Stimulated activated CD4-positive, alpha-beta T cell treated with anti-CD3 and anti-CD28 coated beads, Interleukin-4, amount 100 ng/mL, for 24 hours (primary cell): ENCODE data around the gene ADGRE3.
"Not testable (repeated sequence)": the region's sequence is repeated elsewhere in the genome, so short reads cannot be mapped to it uniquely, and the experiment has no call there.

Experiments used
- DNase-seq: peaks from one replicate; pipeline ENCODE4 v3.0.0-alpha.2; 2020

Gene ADGRE3

DNA sequence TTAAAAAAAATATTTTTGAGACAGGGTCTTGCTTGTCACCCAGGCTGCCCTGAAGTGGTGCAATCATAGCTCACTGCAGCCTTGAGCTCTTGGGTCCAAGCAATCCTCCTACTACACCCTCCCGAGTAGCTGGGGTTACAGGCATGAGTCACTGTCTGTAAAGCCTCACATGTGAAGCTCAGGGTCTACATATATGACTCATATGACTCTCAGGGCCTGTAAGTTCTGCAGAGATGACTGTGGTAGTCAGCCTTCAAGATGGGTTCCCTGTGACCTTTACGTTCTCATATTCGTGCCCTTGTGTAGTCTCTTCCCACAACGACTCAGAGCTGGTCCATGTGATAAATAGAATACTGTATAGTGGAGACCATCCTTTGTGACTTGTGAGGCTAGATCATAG is 85.2 kb downstream of the ADGRE3 start:
- DNase-seq = peak; percentile 46

DNA sequence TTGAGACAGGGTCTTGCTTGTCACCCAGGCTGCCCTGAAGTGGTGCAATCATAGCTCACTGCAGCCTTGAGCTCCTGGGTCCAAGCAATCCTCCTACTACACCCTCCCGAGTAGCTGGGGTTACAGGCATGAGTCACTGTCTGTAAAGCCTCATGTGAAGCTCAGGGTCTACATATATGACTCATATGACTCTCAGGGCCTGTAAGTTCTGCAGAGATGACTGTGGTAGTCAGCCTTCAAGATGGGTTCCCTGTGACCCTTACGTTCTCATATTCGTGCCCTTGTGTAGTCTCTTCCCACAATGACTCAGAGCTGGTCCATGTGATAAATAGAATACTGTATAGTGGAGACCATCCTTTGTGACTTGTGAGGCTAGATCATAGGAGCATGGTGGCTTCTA is 89.5 kb downstream of the ADGRE3 start:
- peak; percentile 71 for DNase-seq

DNA sequence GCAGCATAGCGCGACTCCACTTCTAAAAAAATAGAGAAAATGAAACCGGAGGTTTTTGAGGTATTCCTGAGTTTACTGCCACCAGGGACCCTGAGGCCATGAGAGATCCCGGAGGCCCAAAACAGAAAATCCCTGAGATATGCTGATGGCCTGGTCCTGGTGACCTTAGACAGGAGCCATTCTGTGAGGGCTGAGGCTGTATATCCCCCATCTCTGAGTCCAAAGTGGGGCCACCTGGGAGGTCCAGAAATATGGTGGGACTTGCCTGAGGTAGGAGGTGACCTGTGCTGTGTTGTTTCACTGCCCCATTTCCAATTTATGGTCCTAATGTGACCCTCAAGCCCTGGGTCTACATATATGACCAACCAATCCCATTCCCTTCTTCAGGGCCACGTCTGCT is 90.3 kb downstream of the ADGRE3 start:
- DNase-seq = not testable (repeated sequence)

DNA sequence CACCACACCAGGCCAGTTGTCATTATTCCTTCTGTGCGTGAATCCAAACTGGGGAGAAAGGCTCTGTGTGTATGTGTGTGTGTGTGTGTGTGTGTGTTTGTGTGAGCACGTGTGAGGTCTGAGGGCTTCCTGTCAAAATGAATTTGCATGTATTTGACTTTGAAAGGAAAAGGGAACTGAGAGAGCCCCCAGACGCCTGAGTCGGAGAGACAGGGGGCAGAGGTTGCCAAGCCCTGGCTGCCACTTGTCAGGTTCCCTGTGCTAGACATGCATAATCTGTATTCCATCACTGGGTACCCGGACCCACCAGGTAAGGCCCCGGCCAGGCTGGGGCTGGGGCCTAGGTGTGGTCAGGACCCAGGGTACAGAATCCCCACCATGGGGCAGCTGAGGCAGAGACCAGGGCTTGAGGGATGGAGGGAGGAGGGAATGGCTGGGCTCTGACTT is 91.7 kb downstream of the ADGRE3 start, which contains the start of gene CLEC17A:
Gene CLEC17A (plus strand): TSS at position 191 of the 447 bp plus-strand sequence. CDS start 77 bp downstream, at position 268.
- no peak for DNase-seq

DNA sequence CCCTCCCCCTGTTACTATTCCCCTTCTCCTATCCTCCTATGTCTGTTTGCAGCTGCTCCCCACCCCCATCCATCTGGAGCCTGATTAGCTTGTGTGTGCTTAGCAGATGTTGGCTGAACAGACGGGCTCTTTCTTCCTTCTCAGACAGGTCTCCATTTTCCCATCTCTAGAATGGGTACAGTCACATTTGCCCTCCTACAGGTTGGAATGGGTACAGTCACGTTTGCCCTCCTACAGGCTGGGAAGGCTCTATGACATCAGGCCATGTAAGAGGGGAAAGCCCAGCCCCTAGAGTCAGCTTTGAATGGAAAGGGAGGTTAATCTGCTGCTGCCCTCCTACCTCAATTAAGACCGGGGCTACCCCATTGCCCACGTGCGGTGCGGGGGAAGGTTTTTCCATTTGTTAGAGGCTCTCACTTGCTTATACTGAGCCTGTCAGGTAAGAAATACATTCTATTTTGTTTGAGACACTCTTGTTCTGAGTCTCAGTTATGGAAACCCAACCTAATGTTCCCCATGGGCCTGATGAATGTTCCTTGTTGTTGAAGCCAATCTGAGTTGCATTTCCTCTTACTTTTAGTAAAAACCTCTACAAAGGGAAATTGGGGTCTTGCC is 93.9 kb downstream of the ADGRE3 start:
- peak; percentile 83 for DNase-seq

DNA sequence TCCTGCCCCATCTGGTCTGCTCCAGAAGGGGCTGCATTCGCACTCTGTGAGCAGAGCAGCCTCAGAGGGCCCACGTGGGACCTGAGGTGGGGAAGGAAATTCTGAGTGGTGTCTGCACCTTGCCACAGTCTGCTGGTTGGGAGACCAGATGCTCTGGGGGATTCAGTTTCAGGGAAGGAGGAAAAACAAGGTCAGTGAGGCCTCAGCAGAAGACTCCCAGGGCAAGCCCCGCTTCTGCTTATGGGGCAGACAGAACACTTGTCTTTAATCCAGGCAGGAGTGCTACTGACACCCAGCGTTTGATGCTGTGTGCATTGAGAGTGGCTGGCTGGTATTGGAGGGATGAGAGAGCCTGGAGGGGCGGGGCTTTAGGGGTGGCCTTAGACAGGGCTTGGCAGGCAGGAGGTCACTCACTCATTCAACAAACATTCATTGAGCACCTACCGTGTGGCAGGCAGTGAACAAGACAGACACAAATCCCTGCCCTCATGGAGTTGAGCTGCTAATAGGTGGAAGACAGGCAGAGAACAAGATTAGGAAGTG is 96.7 kb downstream of the ADGRE3 start:
- DNase-seq = peak; percentile 11

DNA sequence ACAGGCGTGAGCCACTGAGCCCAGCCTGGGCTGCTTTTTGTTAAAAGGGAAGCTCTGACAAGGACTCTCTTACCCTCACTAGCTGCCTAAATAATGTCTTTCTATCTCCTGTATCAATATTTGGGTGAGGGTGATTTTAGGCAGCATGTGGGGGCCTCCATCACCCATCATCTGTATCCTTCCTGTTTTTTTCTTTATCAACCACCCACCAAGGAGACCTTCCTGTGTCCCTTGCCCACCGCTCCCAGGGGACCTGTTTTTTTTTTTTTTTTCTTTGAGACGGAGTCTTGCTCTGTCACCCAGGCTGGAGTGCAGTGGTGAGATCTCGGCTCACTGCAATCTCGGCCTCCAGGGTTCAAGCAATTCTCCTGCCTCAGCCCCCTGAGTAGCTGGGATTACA is 97.4 kb downstream of the ADGRE3 start:
- DNase-seq = no peak

DNA sequence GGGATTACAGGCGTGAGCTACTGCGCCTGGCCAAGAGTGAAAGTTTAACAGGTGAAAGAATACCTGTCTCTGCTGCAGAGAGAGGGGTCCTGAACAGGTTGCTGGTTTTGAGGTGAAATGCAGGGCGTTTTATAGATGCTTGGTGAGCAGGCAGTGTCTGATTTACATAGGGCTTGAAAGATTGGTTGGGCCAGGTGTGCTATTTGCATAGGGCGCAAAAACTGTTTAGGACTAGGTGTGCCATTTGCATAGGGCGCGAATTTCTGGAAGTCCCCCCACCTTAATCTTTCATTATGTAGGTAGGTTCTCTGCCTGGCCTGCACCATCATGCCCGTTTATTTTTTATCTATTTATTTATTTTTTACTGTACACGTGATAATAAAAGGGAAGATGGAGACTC is 98.3 kb downstream of the ADGRE3 start:
- no peak for DNase-seq

DNA sequence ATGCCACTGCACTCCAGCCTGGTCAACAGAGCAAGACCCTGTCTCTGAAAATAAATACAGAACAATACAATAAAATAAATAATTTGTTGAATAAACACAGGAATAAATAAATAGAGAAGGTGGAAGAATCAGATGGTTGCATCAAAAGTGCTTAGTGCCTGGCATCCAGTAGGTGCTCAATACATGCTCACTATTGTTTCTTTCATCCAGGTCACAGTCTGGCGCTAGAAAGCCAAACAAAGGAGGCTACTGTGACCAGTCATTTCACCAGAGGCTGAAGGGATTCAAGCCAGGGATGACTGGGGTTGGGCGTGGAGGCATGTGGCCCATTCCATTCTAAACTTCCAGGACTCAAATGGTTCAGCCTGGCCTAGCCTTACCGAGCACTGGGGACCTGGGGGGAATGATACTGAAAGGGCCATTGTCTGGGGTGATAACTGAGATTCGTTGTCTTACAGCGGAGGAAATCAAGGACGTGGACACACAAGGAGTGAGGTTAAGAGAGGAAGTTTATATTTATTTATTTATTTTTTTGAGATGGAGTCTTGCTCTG is 99.1 kb downstream of the ADGRE3 start:
- DNase-seq = no peak

DNA sequence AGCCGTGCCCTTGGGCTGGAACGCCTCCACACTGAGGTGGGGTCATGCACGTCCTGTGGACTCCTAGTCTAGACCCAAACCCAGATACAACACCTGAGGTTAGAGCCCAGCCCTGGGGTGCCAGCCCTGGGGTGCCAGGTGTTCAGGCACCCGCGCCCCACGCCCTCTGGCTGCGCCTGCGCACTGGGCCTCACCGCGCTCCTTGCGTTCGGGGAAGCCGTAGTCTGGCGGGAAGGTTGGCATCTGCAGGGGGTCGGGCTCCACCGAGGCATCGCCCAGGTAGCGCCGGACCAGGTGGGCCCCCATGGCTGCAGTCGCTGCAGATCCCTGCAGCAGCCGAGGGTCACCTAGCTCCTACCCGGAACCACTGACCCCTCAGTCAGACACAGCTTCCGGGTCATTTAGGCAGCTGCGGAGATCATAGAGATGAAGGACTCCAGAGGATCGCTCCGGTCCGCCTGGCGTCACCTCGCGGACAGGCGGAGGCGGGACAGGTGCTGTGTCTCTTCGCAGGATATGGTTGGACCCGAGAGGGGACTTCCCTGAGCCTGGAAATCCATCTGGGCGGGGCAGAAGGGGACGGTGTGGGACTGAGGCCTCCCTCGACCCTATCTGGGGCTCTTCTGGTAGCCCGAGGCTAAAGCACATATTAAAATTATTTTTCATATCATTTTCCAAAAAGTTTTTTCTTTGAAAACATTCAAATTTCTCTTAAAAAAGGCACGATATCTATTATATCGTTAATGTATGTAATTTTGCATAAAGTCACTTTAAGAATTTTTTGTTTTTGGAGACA is 102.8 kb downstream of the ADGRE3 start, which contains the start of gene NDUFB7:
Gene NDUFB7 (minus strand): TSS at position 372 of the 796 bp plus-strand sequence. CDS start 66 bp downstream, at position 306.
- peak; percentile 93 for DNase-seq

DNA sequence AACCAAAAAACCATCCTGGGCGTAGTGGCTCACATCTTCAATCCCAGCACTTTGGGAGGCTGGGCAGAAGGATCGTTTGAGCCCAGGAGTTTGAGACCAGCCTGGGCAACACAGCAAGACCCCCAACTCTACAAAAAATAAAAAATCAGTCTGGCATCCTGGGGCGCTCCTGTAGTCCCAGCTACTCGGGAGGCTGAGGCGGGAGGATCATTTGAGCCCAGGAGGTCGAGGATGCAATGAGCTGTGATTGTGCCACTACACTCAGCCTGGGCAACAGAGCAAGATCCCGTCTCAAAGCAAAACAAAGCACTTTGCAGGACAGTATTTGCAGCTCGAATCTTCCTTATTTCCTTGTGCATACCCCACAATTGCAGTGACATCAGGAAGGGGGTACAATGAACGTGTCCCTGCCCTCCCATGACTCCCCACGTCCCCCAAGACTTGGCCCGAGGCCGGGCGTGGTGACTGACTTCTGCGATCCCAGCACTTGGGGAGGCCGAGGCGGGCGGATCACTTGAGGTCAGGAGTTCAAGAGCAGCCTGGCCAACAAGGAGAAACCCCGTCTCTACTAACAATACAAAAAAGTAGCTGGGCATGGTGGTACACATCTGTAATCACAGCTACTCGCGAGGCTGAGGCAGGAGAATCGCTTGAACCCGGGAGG is 103.6 kb downstream of the ADGRE3 start:
- no peak for DNase-seq
